ENCODE results near the gene PLCH2. TPM values are rescaled to one million over a fixed set of nuclear protein-coding genes. Genes with fewer than 3 reads are reported as not detected.
A peak's percentile ranks its signal among the peaks of the same experiment; 100 is the strongest.

PLCH2 gene
- total and polyA plus RNA-seq, 2 donors (not counting 3 experiments of a cell fraction or from before 2014, with no cell fraction given): 0.19 to 0.31 TPM

GRCh38 chr1:2448098-2448445 is 28.0 kb upstream of the PLCH2 start:
- dilution Hi-C loops (cut with MboI; ENCODE audit: extremely low pct_ligation_motif_present, low sequenced_read_pairs) (no loop called here), intact Hi-C loops (cut with micrococcal nuclease) (no loop called here)
- H3K79me2 ChIP-seq (ENCODE audit: control insufficient read depth, insufficient read depth, low read length): no peaks in the 10 kb centered on the region
- BruUV-seq (replicated peaks): no TSS peak
- TF ChIP-seq MAX (IDR thresholded peaks at IDR 0.05; ENCODE audit: insufficient read depth, insufficient read length): no peak
- no peak for TF ChIP-seq MYC (IDR thresholded peaks at IDR 0.05; ENCODE audit: low read depth, low read length)
- TF ChIP-seq JUN (IDR thresholded peaks at IDR 0.05; ENCODE audit: borderline replicate concordance, insufficient read depth, insufficient read length, low read depth): no peak
- TF ChIP-seq GATA2 (IDR thresholded peaks at IDR 0.05; ENCODE audit: insufficient read depth, insufficient read length, low read depth, low read length): no peak
- TF ChIP-seq EZH2 (IDR thresholded peaks at IDR 0.05; ENCODE audit: borderline replicate concordance, low read depth, low read length, severe bottlenecking): no peak
- no peak for TF ChIP-seq FOS (IDR thresholded peaks at IDR 0.05; ENCODE audit: borderline replicate concordance, insufficient read depth, low read length)
- TF ChIP-seq POLR2A (IDR thresholded peaks at IDR 0.05; ENCODE audit: low read depth, low read length): no peak
- TF ChIP-seq CTCF (IDR thresholded peaks at IDR 0.05; ENCODE audit: extremely low read depth in 1 of 2, insufficient read depth in 1 of 2, low read depth in 1 of 2, low read length in 2 of 2): no peak
- TF ChIP-seq POLR2AphosphoS5 (IDR thresholded peaks at IDR 0.05; ENCODE audit: insufficient read depth, low read depth, low read length): no peak
- FAIRE-seq (no peak), DNase-seq (ENCODE audit: low read depth, low spot score) (no peak)
- H3K9me1 ChIP-seq (replicated peaks; ENCODE audit: control insufficient read depth, extremely low read depth, insufficient read depth, low read length): no peaks in the 10 kb centered on the region
- POLR2A ChIA-PET: no interaction called here
- no peaks in the 10 kb centered on the region for H3K9me3 ChIP-seq (replicated peaks; ENCODE audit: control insufficient read depth, insufficient read depth, low read length)
- no peaks in the 10 kb centered on the region for H3K36me3 ChIP-seq (ENCODE audit: control insufficient read depth in 2 of 2, extremely low read depth in 1 of 2, insufficient read depth in 2 of 2, low read length in 2 of 2)
- H4K20me1 ChIP-seq (replicated peaks; ENCODE audit: control insufficient read depth, extremely low read depth, insufficient read depth, low read length): no peaks in the 10 kb centered on the region
- CTCF ChIA-PET: interaction anchor here (0.8 kb wide), 1 partner anchor 33 kb away, joined by 4 read pairs; no protein-coding TSS in a partner anchor
- no peak overlapping the region for H3K27ac ChIP-seq (ENCODE audit: insufficient read depth, low read depth, low read length)
- H3K4me3 ChIP-seq (replicated peaks in 1 of 3; ENCODE audit: insufficient read depth in 1 of 3, low read depth in 1 of 3, low read length in 3 of 3): no peak overlapping the region
- H3K9ac ChIP-seq (replicated peaks; ENCODE audit: extremely low read depth, insufficient read depth, low read length): no peak overlapping the region
- H2AFZ ChIP-seq (ENCODE audit: low read depth, low read length): peak overlapping the region; percentile 79
- peaks cover 27% of the 10 kb centered on the region for H3K4me1 ChIP-seq (ENCODE audit: control insufficient read depth, extremely low read depth, insufficient read depth, low read length)
- no peak overlapping the region for H3K4me2 ChIP-seq (ENCODE audit: insufficient read depth, low read length)
- H3K27me3 ChIP-seq (ENCODE audit: control insufficient read depth in 2 of 2, insufficient read depth in 2 of 2, low read length in 2 of 2): peaks cover 0 to 6% of the 10 kb centered on the region in 2 experiments

Data from endothelial cell of umbilical vein (primary cell).